Measurements from ENCODE around the gene MARS1.
"Not testable (repeated sequence)": the region's sequence is repeated elsewhere in the genome, so short reads cannot be mapped to it uniquely, and the experiment has no call there.

Gene MARS1

DNA sequence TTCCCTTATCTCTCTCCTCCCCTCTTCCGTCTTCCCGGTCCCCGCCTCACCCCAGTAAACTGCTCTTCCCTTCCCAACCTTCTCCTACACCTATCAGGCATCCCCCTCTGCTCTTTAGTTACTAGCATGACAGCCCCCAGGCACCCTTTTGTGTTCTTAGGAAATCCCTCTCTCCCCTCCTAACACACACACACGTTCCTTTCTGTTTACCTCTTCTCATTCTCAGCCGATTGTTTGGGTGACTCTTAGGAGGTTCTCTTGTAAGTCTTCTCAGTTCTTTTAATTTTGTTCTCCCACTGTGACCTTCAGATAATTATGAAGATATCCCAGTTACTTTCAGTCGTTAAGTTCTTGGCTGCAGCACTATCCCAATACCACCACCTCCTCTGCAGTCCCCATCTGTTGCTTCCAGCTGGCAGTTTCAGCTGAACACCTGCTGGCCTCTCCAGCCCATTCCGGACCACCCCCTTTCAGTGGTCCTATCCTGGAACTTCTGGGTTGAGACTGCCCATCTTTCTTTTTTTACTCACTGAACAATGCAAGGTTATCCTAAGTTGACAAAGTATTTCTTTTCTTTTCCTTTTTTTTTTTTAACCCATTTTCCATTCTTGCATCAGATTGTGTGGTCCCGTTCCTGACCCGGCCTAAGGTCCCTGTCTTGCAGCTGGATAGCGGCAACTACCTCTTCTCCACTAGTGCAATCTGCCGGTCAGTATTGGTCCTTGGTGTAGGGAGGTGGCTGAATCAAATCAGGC is 711 bp downstream of the MARS1 start:
- TF ChIP-seq, protein P1, sequence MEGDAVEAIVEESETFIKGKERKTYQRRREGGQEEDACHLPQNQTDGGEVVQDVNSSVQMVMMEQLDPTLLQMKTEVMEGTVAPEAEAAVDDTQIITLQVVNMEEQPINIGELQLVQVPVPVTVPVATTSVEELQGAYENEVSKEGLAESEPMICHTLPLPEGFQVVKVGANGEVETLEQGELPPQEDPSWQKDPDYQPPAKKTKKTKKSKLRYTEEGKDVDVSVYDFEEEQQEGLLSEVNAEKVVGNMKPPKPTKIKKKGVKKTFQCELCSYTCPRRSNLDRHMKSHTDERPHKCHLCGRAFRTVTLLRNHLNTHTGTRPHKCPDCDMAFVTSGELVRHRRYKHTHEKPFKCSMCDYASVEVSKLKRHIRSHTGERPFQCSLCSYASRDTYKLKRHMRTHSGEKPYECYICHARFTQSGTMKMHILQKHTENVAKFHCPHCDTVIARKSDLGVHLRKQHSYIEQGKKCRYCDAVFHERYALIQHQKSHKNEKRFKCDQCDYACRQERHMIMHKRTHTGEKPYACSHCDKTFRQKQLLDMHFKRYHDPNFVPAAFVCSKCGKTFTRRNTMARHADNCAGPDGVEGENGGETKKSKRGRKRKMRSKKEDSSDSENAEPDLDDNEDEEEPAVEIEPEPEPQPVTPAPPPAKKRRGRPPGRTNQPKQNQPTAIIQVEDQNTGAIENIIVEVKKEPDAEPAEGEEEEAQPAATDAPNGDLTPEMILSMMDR (IDR thresholded peaks at IDR 0.05) = no peak
- H3K36me3 ChIP-seq (ENCODE audit: control insufficient read depth, insufficient read depth, low read length) = no peaks in the 10 kb centered on the region
- H3K27me3 ChIP-seq (ENCODE audit: control insufficient read depth, insufficient read depth, low read length) = no peaks in the 10 kb centered on the region
- no peak overlapping the region for H3K9ac ChIP-seq
- peaks cover 8% of the 10 kb centered on the region for H3K79me2 ChIP-seq
- peaks cover 3% of the 10 kb centered on the region for H3K4me1 ChIP-seq
- H2AFZ ChIP-seq = peak overlapping the region; percentile 79
- peak overlapping the region; percentile 59 for H3K4me2 ChIP-seq (ENCODE audit: low read length)
- peak overlapping the region; percentile 89 for H3K4me3 ChIP-seq (ENCODE audit: low read depth, low read length)
- no peaks in the 10 kb centered on the region for H3K9me3 ChIP-seq (ENCODE audit: control insufficient read depth, low read length)
- H3K27ac ChIP-seq = peak overlapping the region; percentile 31

DNA sequence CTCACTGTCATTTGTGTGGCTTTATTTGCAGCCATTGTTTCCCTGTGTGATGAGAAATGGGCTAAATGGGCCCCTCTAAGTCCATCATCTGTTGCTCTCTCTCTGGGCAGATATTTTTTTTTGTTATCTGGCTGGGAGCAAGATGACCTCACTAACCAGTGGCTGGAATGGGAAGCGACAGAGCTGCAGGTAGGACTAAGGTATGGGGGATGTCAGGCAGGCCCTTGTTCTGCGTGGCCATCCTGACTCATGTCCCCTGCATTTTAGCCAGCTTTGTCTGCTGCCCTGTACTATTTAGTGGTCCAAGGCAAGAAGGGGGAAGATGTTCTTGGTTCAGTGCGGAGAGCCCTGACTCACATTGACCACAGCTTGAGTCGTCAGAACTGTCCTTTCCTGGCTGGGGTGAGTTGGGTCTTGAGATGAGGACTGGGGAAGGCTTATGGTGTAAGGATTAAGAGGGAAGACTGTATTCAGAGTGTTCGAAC is 1.3 kb downstream of the MARS1 start:
- H3K9ac ChIP-seq = no peak overlapping the region
- no peaks in the 10 kb centered on the region for H3K9me3 ChIP-seq (ENCODE audit: control insufficient read depth, low read length)
- no peaks in the 10 kb centered on the region for H3K27me3 ChIP-seq (ENCODE audit: control insufficient read depth, insufficient read depth, low read length)
- H2AFZ ChIP-seq = no peak overlapping the region
- no peak overlapping the region for H3K27ac ChIP-seq
- TF ChIP-seq, protein P1 (IDR thresholded peaks at IDR 0.05) = no peak
- H3K79me2 ChIP-seq = peaks cover 8% of the 10 kb centered on the region
- no peaks in the 10 kb centered on the region for H3K36me3 ChIP-seq (ENCODE audit: control insufficient read depth, insufficient read depth, low read length)
- peaks cover 3% of the 10 kb centered on the region for H3K4me1 ChIP-seq
- no peak overlapping the region for H3K4me2 ChIP-seq (ENCODE audit: low read length)
- H3K4me3 ChIP-seq (ENCODE audit: low read depth, low read length) = no peak overlapping the region

DNA sequence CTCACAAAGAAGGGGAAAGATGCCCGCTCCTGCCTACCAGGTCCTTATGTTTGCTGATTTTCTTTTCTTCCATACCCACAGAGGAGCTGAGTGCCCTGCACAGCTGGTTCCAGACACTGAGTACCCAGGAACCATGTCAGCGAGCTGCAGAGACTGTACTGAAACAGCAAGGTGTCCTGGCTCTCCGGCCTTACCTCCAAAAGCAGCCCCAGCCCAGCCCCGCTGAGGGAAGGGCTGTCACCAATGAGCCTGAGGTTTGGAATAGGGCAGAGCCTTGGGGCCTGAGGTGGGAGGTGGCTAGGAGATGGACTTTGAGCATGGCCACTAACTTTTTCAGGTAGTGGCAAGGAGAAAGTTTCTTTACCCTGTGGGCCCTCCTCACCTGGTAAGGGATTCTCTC is 2.3 kb downstream of the MARS1 start:
- Histone ChIP-seq H3K9me3 (ENCODE audit: control insufficient read depth, low read length) (no peaks in the 10 kb centered on the region), H3K4me1 (peaks cover 3% of the 10 kb centered on the region), H3K4me2 (ENCODE audit: low read length) (no peak overlapping the region), H3K27me3 (ENCODE audit: control insufficient read depth, insufficient read depth, low read length) (no peaks in the 10 kb centered on the region), H3K9ac (no peak overlapping the region), H3K79me2 (peaks cover 8% of the 10 kb centered on the region), H2AFZ (no peak overlapping the region), H3K4me3 (ENCODE audit: low read depth, low read length) (no peak overlapping the region), H3K27ac (no peak overlapping the region), H3K36me3 (ENCODE audit: control insufficient read depth, insufficient read depth, low read length) (no peaks in the 10 kb centered on the region)
- TF ChIP-seq, protein P1 (IDR thresholded peaks at IDR 0.05) = no peak

DNA sequence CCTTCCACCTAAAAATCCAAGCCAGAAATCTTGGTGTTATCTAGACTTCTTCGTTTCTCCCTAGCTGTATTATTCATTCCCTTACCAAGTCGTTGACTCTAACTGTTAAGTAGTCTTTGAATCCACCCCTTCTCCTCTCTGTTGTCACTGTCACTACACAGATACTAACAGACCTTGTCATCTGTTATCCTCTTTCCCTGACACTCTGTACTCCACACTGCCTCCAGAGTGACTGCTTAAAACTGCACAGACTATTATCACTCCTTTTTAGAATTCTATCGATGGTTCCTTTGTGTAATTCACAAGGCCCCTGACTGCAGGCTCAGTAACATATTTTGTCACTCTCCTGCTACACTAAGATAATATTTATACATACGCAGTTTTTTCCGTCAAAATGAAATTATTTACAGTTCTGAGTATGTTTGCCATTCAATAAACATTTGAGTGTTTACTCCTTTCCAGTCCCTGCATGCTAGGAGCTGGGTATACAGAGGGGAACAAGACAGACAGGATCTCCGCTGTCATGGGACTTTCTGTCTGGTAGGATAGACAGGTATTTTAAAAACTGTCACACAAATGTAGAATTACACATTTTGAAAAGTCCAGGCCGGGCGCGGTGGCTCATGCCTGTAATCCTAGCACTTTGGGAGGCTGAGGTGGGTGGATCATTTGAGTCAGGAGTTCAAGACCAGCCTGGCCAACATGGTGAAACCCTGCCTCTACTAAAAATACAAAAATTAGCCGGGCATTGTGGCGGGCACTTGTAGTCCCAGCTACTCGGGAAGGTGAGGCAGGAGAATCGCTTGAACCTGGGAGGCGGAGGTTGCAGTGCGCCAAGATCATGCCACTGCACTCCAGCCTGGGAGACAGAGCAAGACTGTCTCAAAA is 3.8 kb downstream of the MARS1 start:
- H2AFZ ChIP-seq = no peak overlapping the region
- H3K27me3 ChIP-seq (ENCODE audit: control insufficient read depth, insufficient read depth, low read length) = no peaks in the 10 kb centered on the region
- no peak overlapping the region for H3K4me2 ChIP-seq (ENCODE audit: low read length)
- no peak overlapping the region for H3K27ac ChIP-seq
- H3K36me3 ChIP-seq (ENCODE audit: control insufficient read depth, insufficient read depth, low read length) = no peaks in the 10 kb centered on the region
- peaks cover 8% of the 10 kb centered on the region for H3K79me2 ChIP-seq
- H3K9me3 ChIP-seq (ENCODE audit: control insufficient read depth, low read length) = no peaks in the 10 kb centered on the region
- no peak overlapping the region for H3K4me3 ChIP-seq (ENCODE audit: low read depth, low read length)
- H3K4me1 ChIP-seq = peaks cover 3% of the 10 kb centered on the region
- TF ChIP-seq, protein P1 (IDR thresholded peaks at IDR 0.05) = no peak
- H3K9ac ChIP-seq = no peak overlapping the region

DNA sequence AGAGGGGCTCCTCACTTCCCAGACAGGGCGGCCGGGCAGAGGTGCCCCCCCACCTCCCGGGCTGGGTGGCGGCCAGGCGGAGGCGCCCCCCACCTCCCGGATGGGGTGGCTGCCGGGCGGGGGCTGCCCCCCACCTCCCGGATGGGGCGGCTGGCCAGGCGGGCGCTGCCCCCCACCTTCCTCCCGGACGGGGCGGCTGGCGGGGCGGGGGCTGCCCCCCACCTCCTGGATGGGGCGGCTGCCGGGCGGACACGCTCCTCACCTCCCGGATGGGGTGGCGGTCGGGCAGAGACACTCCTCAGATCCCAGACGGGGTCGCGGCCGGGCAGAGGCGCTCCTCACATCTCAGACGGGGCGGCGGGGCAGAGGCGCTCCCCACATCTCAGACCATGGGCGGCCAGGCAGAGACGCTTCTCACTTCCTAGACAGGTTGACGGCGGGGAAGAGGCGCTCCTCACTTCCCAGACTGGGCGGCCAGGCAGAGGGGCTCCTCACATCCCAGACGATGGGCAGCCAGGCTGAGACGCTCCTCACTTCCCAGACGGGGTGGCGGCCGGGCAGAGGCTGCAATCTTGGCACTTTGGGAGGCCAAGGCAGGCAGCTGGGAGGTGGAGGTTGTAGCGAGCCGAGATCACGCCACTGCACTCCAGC is 7.3 kb downstream of the MARS1 start:
- H3K36me3 ChIP-seq (ENCODE audit: control insufficient read depth, insufficient read depth, low read length); H3K4me3 ChIP-seq (ENCODE audit: low read depth, low read length); H3K9ac ChIP-seq; H3K4me2 ChIP-seq (ENCODE audit: low read length); H3K9me3 ChIP-seq (ENCODE audit: control insufficient read depth, low read length); H3K79me2 ChIP-seq; H3K27ac ChIP-seq; H3K4me1 ChIP-seq; H2AFZ ChIP-seq; H3K27me3 ChIP-seq (ENCODE audit: control insufficient read depth, insufficient read depth, low read length): not testable (repeated sequence)
